Cardiac ventricle fibroblast (primary cell): ENCODE results near the gene TDRD10. TPM values are rescaled to one million over a fixed set of nuclear protein-coding genes. Genes with fewer than 3 reads are reported as not detected.

Experiments used
- total RNA-seq: library from RNA; depleted of rRNA; stranded (reverse); fragments of >200 nt; gene quantifications from 2 replicates; pipeline ENCODE4 v1.2.3, GENCODE V29; 2015

TDRD10 gene
- 0.37 and 0.49 TPM in 2 replicates for total RNA-seq

GRCh38 chr1:154502066-154502743, at the start of gene TDRD10, which contains the start of gene SHE:
Gene TDRD10 (plus strand): TSS chr1:154502219. CDS start chr1:154506904, 4,685 bp downstream.
Gene SHE (minus strand): TSS chr1:154502412. CDS start chr1:154502026, 386 bp downstream.

GRCh38 chr1:154557939-154558719, 56.1 kb downstream of the TDRD10 start, which contains the start of gene UBE2Q1:
Gene UBE2Q1 (minus strand): TSS chr1:154558662. CDS start chr1:154558553, 109 bp downstream.

GRCh38 chr1:154567386-154568156, 65.6 kb downstream of the TDRD10 start, which contains the start of gene CHRNB2:
Gene CHRNB2 (plus strand): TSS chr1:154567778. CDS start chr1:154568045, 267 bp downstream.

Other genes starting within 250 kb of the TDRD10 start
- 50.7 and 70.5 TPM in 2 replicates for gene HAX1, start 229.6 kb upstream of the TDRD10 start, total RNA-seq
- not detected in 2 replicates for gene AQP10, start 181.1 kb upstream of the TDRD10 start, total RNA-seq
- gene ATP8B2, start 176.7 kb upstream of the TDRD10 start, total RNA-seq = 93.0 and 109 TPM in 2 replicates
- 7.7 and 15.4 TPM in 2 replicates for gene IL6R, start 96.9 kb upstream of the TDRD10 start, total RNA-seq
- gene SHE, start 193 bp downstream of the TDRD10 start, total RNA-seq = 0.83 and 1.1 TPM in 2 replicates
- 22.6 and 27.0 TPM in 2 replicates for gene UBE2Q1, start 56.4 kb downstream of the TDRD10 start, total RNA-seq
- gene CHRNB2, start 65.6 kb downstream of the TDRD10 start, total RNA-seq = not detected in 2 replicates
- 76.1 and 84.8 TPM in 2 replicates for gene ADAR, start 106.0 kb downstream of the TDRD10 start, total RNA-seq